CD4-positive, alpha-beta T cell treated with Interleukin-6 at 100 ng/mL for 8 hours (primary cell): ENCODE data around the gene MYL5.
"Not testable (repeated sequence)": the region's sequence is repeated elsewhere in the genome, so short reads cannot be mapped to it uniquely, and the experiment has no call there.

ENCODE experiments used
- DNase-seq: peaks from one replicate; pipeline ENCODE4 v3.0.0-alpha.2; 2020; ENCODE audit warnings: mixed read lengths, low spot score

The MYL5 gene

DNA sequence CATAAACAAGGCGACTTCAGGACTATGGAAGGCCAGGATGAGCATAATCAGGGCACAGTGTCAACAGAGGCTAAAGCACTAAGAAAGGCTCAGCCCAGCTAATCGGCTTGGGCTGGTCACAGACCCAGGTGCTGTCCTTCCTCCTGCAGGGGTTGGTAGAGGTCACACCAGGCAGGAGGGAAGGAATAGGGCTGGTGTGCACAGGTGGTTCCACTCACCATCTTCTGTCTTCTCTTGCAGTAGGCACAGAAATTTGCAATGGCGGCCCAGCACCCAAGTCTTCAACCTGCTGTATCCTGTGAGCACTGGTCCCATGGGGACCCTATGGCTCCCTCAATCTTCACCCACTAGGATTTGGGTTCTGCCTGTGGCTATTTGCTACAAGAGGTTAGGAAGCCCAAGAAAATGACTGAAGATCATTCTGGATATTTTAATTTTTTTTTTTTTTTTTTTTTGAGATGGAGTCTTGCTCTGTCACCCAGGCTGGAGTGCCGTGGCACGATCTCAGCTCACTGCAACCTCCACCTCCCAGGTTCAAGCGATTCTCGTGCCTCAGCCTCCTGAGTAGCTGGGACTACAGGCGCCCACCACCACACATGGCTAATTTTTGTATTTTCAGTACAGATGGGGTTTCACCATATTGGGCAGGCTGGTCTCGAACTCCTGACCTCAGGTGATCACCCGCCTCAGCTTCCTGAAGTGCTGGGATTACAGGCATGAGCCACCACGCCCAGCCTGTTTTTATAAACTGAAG, 4.4 kb upstream of the MYL5 start:
- not testable (repeated sequence) for DNase-seq

- DNase-seq: no peak
Measured at GRCh38 chr4:671769-672168, 2.6 kb upstream of the MYL5 start.

DNA sequence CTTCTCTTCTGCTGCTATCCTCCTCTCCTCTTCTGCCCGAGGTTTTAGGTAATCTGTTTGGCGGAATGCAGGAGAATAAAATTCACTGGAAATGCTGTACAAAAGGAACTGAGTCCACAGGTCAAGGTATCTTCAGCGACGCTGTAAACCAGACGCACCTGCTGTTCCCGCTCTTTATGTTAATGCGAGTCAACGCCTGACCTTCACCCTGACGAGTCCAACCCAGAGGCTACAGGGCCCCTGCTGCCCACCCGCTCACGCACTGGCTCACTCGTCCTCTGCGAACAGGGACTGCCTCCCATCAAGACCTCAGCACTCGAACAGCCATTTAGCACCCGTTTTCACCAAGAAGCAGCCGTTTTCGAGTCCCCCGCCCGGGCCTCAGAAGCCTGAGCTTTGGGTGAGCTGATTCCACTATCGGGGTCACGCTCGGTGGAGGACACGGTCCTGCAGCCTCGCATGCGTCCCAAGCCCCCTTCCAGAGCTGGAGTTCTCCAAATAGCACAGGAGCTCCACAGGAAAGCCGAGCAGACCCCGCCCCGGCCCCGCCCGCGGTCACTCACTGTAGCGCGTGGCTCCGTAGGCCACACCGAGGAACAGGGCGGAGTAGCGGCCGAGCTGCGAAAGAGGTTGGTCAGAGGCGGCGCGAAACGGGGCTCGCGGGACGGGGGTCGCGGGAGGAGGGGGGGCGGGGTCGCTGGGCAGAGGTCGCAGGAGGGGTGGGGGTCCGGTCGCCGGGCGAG, 822 bp upstream of the MYL5 start:
- no peak for DNase-seq

DNA sequence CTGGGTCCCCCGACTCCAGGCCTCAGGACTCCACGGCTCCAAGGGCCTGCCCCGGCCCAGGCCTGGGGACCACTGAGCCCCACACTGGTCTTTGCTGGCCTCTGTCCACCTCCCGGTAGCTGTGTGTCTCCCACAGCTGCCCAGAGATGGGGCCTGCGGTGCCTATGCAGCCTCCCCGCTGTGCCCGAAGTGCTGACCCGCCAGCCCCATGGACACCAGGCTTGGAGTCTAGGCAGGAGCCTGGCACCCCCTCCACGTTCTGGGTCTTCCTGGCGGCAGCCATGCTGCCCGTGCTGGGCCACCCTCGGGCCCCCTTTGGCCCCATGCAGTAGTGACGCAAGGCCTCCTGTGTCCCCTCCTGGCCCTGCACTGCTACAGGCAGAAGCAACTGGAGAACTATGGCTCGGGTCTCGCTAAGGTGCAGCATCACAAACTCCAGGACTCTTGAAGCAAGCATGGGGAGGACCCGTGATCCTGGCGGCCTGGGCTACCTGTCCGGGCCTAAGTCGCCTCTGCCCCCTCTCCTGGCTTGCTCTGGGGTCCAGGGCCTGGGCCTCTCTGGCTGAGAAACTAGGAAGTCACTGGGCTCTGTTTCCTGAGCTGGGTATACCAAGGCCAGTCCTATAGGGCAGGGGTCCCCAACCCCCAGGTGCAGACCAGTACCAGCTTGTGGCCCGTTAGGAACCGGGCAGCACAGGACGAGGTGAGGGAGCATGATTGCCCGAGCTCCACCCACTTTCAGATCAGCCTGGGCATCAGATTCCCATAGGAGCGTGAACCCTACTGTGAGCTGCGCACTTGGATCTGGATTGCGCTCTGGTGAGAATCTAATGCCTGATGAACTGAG, 917 bp downstream of the MYL5 start:
- no peak for DNase-seq

GRCh38 chr4:675980-676870, 1.9 kb downstream of the MYL5 start:
- DNase-seq: no peak

DNA sequence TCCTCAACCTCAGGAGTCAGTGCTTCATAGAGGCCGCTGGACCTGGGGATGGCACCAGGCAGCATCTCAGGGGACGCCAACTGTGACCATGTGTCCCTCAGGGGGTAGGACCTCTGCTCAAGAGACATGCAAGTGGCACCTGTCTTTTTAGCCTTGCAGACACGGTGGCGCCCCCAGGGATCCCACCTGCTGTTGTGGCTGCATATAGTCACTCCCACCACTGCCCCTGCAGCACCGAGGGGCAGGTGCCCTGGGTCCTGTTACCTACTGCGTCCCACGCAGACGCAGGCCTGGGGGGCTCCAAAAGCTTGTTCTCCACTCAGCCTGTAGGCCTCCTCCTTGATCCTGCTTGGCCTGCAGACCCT, 2.5 kb downstream of the MYL5 start:
- no peak for DNase-seq

DNA sequence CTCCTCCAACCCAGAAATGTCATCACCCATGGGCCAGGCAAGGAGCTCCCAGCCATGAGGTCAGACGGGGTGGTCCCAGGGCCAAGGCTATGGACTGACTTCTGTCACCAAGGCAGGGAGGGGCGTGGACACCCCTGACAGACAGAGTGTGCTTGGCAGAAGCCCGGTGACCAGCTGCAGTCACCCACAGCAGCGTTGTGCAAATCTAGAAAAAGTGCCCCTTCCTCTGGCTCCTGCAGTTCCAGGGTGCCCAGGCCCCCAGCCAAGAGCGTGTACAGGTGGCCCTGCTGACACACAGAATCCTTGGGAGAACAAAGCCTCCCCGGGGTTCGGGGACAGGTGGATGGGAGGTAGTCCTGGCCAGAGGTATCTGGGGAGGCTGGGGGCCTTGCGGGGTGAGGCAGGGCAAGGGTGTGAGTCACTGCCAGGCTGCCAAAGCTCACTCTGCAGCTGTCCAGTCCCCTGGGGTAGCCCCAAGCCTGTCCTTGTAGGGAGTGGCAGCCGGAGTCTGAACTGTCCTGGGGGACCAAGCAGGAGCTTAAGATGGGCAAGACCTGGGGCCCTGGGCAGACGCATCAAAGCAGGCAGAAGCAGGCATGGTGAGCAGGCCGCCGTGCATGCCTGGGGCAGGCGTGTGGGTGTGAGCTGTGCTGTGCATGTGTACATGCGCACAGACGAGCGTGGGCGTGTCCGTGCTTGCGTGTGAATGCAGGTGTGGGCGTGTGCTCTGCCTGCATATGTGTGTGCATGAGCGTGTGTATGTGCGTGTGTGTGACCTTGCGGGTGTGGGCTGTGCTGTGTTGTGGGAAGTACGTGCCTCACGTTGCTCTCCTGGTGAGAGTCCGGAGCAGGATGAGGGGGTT, 3.3 kb downstream of the MYL5 start:
- no peak for DNase-seq

GRCh38 chr4:678331-679103, 4.2 kb downstream of the MYL5 start:
- DNase-seq: no peak

DNA sequence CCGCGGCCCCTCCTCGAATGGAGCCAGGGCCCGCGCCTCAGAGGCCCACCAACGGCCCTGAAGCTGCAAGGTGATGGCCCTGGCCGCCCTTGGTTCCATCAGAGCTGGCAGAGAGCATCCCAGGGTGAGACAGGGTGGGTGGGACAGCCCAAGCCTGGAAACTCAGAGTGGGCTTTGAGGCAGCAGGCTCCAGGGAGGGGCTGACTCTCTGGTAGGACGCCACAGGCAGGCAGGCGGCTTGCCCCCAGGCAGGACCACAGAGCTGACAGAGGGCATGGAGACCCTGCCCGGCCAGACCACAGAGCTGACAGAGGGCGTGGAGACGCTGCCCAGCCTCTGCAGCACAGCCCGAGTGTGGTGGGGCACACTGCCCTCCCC, 4.8 kb downstream of the MYL5 start:
- DNase-seq: no peak

GRCh38 chr4:679629-680028, 5.3 kb downstream of the MYL5 start:
- DNase-seq: no peak

DNA sequence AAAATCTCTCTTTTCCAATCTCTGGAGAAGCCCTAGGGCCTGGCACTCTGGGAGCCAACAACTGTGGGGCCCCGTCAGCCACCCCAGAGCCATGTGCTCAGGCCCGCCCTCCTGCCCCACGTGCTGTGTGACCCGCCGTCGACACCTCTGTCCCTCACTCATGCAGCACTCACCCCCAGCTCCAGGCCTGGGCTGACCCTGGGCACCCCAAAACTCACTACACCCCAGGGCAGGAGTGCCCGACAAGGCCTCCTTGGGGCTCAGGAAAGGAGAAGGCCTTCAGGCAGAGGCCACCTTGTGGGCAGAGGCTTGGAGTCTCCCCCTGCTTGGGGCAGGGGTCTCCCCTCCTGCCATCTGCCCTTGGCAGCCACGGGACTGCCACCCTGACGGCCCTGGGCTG, 5.7 kb downstream of the MYL5 start:
- no peak for DNase-seq

- no peak for DNase-seq
Measured at GRCh38 chr4:680551-680927, 6.2 kb downstream of the MYL5 start.

DNA sequence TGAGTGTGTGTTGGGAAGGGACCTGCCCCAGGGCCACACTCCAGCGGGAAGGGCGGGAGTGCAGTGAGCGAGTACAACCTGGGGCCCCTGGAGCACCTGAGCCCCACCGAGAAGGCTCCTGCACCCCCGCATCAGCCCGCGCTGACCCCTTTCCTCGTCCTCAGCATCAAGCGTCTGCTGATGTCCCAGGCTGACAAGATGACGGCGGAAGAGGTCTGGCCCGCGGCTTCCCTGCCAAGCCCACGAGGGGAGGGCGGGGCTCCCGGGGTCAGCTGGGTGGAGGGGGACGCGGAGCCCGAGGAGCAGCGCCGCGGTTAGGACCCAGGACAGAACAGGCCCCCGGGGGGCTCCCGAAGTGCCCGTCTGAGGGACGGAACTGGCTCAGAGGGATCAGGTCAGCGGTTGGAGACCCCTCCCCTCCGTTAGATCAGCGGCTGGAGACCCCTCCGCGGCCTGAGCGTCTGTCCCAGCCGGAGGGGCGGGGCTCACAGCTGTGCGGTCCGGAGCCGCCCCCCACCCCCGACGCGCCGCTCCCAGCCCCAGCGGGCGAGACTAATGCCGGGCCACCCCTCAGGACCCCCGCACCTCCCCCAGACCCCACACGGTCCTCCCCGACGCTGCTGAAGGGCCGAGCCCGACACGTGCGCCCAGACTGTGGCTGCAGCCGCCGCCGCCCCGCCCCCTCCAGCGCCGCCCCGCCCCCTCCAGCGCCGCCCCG, 6.7 kb downstream of the MYL5 start:
- DNase-seq: peak; percentile 55

DNA sequence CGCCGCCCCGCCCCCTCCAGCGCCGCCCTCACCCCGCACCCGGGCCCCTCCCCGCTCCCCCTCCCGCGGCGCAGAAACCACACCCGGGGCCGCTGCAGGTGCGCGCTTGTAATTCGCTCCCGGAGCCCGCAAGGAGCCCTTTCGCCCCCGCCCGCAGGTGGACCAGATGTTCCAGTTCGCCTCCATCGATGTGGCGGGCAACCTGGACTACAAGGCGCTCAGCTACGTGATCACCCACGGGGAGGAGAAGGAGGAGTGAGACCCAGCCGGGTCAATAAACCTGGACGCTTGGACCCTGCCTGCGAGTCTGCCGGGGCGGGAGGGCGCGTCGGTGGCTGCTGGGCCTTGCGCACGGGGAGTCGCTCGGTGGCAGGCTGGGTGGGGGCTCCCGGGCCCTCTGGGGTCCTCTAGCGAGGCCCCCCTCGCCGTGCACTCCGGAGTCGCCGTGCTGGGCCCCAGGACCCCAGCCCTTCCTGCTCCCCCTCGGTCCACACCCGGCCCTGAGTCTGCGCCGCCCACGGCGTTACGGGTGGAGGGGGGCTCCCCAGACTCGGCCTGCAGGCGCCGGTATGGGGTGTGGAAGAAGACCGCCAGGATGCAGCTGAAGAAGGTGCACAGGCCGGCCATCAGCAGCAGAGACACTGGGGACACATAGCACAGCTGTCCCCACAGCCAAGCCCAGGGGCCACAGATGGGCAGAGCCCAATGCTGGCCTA, 7.6 kb downstream of the MYL5 start:
- peak; percentile 32 for DNase-seq

GRCh38 chr4:682490-683172, 8.3 kb downstream of the MYL5 start:
- DNase-seq: no peak

- DNase-seq: no peak
Measured at GRCh38 chr4:683247-683897, 9.0 kb downstream of the MYL5 start.

DNA sequence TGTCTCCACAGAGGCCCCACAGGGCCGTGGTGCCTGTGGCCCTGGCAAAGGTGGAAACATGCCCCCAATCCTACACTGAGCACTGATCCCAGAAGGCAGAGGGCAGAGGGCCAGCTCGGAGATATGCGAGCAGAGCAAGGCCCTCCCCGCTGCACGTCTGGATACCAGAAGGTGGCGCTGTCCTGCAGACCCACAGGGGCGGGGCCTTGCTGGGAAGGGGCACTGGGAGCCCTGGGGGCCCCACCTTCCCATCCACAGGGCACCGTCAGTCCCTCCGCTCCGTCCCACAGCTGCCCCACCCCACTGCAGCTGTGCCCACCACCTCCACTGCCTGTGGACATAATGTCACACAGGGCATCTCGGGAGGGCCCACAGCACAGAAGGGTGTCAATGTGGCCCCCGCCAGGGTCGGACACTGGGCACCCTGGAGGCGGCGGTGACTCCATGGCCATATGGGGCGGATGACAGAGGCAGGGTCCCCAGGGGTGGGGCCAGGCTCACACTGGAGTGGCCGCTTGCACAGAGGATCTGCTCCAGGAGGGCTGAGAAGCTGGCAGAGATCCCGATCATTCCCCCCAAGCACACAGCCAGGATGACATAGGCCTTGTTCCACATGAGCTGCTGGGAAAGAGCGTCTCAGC, 9.8 kb downstream of the MYL5 start:
- no peak for DNase-seq
